Islet precursor cell (in vitro differentiated cells): ENCODE data around the gene LRRC8B.

Experiments used
- DNase-seq: peaks from one replicate; pipeline ENCODE4 v3.0.0-alpha.2; 2018

Gene LRRC8B

DNA sequence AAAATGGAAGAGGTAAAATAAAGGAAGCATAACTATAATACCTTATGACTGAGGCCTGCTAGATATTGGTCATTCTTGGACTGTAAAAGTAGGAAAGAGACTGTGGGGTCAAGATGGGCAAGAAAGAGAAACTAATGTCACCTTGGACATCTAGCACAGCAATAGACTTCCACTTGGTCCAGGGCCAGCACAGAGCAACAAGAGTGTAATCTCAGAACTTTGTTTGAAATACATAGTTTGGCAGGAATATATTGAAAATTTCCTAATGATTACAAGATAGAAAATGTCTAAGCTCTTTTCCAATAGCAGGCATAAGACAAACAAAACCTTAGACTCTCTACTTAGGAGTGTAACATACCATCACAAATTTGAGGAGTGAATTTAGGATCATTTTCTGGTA lies 112.9 kb downstream of the LRRC8B start:
- no peak for DNase-seq

DNA sequence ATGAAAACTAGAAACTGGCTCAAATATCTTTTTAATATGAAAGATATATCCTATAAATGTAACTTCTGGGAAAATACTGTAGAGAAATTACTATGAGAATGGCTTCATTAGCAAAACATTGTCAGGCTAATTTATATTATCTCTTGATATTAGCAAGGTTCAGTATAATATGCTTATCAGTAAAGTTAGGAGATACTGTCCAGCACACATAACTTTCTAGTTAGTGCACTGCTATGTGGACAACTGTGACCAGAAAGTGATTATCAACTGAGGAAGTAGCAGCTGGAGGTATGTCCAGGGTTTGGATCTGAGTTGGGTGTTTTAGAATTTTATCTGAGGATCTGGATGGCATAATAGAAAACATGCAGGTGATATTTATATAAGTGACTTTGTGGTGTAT lies 115.8 kb downstream of the LRRC8B start:
- DNase-seq: no peak

DNA sequence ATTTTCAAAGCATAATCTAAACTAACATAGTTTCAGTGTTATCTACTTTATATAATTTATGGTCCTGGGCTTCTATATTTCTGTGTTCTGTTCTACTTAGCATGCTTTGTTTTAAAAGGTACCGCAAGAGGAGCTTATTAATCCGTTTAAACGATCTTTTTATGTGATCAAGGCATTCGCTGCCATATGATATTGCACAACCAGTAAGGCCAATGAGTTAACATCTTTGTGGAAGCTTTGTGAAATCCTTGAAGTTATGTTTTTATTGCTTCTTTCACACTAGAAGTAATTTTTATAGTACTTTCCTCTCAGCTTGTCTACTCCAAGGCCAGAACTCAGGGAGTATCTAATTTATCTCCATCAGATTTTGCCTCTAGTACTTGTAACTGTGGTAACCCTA lies 117.2 kb downstream of the LRRC8B start:
- DNase-seq: no peak

GRCh38 chr1:89643577-89643976 lies 118.9 kb downstream of the LRRC8B start:
- no peak for DNase-seq

DNA sequence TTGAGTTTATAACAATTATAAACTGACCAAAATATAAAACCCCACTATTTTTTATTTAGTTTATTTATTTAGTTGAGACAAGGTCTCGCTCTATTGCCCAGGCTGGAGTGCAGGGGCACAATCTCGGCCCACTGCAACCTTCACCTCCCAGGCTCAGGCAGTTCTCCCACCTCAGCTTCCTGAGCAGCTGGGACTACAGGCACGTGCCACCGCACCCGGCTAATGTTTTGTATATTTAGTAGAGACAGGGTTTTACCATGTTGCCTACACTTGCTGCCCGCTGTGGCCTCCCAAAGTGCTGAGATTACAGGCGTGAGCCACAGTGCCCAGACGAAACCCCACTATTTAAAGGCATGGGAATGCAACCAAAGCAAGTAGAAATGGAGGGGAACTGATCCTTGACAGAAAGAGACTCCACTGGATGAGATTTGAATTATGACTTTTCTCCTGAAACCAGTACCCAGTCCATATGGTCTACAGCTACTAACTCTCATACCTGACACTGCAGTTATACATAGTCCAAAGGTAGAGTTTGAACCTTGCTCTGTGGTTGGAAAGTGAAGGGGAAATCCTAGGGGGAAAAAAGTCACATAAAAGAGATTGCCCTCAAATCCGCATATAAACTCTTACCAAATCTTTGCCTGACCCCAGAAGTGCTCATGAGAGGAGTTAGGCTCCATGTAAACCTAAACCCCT lies 119.6 kb downstream of the LRRC8B start:
- no peak for DNase-seq

DNA sequence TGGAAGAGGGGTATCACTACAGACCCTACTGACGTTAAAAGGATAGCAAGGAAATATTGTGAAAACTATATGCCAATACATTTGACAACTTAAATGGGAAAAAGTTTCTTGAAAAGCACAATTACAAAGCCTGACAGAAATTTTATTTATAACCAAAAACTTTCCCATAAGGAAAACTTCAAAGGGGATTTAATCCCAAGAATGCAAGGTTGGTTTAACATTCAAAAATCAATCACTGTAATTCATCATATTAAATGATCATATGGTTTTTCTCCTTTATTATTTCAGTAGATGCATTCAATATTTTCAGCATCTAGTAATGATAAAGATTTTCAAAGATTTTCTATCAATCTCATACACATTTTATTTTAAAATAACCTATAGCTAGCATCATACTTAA lies 121.6 kb downstream of the LRRC8B start:
- DNase-seq: no peak
